ENCODE results near the gene VAV2.
A peak's percentile ranks its signal among the peaks of the same experiment; 100 is the strongest.

Gene VAV2, protein sequence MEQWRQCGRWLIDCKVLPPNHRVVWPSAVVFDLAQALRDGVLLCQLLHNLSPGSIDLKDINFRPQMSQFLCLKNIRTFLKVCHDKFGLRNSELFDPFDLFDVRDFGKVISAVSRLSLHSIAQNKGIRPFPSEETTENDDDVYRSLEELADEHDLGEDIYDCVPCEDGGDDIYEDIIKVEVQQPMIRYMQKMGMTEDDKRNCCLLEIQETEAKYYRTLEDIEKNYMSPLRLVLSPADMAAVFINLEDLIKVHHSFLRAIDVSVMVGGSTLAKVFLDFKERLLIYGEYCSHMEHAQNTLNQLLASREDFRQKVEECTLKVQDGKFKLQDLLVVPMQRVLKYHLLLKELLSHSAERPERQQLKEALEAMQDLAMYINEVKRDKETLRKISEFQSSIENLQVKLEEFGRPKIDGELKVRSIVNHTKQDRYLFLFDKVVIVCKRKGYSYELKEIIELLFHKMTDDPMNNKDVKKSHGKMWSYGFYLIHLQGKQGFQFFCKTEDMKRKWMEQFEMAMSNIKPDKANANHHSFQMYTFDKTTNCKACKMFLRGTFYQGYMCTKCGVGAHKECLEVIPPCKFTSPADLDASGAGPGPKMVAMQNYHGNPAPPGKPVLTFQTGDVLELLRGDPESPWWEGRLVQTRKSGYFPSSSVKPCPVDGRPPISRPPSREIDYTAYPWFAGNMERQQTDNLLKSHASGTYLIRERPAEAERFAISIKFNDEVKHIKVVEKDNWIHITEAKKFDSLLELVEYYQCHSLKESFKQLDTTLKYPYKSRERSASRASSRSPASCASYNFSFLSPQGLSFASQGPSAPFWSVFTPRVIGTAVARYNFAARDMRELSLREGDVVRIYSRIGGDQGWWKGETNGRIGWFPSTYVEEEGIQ

DNA sequence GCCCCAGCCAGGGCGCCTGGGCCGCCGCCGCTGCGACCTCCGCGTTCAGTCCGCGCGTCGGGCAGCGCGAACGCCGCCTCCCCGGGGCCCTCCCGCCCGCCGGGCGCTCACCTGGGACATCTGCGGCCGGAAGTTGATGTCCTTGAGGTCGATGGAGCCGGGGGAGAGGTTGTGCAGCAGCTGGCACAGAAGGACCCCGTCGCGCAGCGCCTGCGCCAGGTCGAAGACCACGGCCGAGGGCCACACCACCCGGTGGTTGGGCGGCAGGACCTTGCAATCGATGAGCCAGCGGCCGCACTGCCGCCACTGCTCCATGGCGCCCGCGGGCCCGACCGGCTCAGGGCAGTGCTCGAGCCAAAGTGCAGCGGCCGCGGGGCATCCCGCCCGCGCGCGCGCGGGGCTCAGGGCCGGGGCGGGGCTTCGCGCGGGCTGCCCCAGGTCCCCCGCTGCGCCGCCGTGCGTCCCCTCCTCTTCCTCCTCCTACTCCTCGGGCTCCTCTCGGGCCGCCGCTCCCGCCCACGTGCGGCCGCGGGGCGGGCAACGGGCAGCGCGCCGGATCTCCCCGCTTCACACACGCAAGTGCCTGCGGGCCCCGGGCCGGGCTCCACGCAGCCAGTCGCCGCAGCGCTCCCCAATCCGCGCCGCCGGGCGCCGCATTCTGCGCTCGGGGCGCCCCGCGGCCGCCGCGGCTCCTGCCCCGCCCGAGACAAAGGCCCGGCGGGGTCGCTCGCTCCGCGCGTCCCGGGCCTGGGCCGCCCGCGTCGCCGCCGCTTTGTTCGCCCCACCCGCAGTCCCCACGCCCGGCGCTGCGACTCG is at the start of gene VAV2:
TSS of gene VAV2 (minus strand) at position 361 of the 816 bp plus-strand sequence. CDS start at position 315, 46 bp downstream.
- TF ChIP-seq, protein P1, sequence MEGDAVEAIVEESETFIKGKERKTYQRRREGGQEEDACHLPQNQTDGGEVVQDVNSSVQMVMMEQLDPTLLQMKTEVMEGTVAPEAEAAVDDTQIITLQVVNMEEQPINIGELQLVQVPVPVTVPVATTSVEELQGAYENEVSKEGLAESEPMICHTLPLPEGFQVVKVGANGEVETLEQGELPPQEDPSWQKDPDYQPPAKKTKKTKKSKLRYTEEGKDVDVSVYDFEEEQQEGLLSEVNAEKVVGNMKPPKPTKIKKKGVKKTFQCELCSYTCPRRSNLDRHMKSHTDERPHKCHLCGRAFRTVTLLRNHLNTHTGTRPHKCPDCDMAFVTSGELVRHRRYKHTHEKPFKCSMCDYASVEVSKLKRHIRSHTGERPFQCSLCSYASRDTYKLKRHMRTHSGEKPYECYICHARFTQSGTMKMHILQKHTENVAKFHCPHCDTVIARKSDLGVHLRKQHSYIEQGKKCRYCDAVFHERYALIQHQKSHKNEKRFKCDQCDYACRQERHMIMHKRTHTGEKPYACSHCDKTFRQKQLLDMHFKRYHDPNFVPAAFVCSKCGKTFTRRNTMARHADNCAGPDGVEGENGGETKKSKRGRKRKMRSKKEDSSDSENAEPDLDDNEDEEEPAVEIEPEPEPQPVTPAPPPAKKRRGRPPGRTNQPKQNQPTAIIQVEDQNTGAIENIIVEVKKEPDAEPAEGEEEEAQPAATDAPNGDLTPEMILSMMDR (IDR thresholded peaks at IDR 0.05) = no peak
- peak within 1 kb of the TSS; percentile 99 for H3K4me2 ChIP-seq (ENCODE audit: low read length)
- peak within 1 kb of the TSS; percentile 75 for H3K27ac ChIP-seq
- H2AFZ ChIP-seq = peak within 1 kb of the TSS; percentile 85
- peaks cover 2% of the 10 kb centered on the region for H3K79me2 ChIP-seq
- H3K4me3 ChIP-seq (ENCODE audit: low read depth, low read length) = peak within 1 kb of the TSS; percentile 88
- H3K4me1 ChIP-seq = peaks cover 4% of the 10 kb centered on the region
- no peak within 1 kb of the TSS for H3K9ac ChIP-seq
- no peaks in the 10 kb centered on the region for H3K36me3 ChIP-seq (ENCODE audit: control insufficient read depth, insufficient read depth, low read length)
- H3K27me3 ChIP-seq (ENCODE audit: control insufficient read depth, insufficient read depth, low read length) = no peaks in the 10 kb centered on the region
- no peaks in the 10 kb centered on the region for H3K9me3 ChIP-seq (ENCODE audit: control insufficient read depth, low read length)

DNA sequence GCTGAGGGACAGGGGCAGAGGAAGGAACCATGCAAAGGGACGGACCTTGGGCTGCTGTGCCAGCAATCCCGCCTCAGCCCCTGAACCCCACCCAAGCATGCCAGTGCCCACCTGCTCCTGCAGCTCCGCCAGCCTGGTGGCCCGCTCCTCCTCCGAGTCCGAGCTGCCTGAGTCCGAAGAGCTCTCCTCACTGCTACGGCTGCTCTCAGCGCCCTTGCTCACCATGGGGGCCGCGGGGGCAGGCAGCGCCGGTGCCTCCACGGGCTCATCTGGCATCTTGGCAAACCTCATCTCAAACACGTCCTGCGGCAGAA is 49.5 kb upstream of the VAV2 start:
- Histone ChIP-seq H3K79me2 (no peaks in the 10 kb centered on the region), H3K4me1 (no peaks in the 10 kb centered on the region), H3K36me3 (ENCODE audit: control insufficient read depth, insufficient read depth, low read length) (no peaks in the 10 kb centered on the region), H3K4me2 (ENCODE audit: low read length) (no peak overlapping the region), H3K27me3 (ENCODE audit: control insufficient read depth, insufficient read depth, low read length) (no peaks in the 10 kb centered on the region), H2AFZ (no peak overlapping the region), H3K27ac (no peak overlapping the region), H3K9me3 (ENCODE audit: control insufficient read depth, low read length) (no peaks in the 10 kb centered on the region), H3K9ac (no peak overlapping the region), H3K4me3 (ENCODE audit: low read depth, low read length) (no peak overlapping the region)
- TF ChIP-seq, protein P1 (IDR thresholded peaks at IDR 0.05) = no peak

DNA sequence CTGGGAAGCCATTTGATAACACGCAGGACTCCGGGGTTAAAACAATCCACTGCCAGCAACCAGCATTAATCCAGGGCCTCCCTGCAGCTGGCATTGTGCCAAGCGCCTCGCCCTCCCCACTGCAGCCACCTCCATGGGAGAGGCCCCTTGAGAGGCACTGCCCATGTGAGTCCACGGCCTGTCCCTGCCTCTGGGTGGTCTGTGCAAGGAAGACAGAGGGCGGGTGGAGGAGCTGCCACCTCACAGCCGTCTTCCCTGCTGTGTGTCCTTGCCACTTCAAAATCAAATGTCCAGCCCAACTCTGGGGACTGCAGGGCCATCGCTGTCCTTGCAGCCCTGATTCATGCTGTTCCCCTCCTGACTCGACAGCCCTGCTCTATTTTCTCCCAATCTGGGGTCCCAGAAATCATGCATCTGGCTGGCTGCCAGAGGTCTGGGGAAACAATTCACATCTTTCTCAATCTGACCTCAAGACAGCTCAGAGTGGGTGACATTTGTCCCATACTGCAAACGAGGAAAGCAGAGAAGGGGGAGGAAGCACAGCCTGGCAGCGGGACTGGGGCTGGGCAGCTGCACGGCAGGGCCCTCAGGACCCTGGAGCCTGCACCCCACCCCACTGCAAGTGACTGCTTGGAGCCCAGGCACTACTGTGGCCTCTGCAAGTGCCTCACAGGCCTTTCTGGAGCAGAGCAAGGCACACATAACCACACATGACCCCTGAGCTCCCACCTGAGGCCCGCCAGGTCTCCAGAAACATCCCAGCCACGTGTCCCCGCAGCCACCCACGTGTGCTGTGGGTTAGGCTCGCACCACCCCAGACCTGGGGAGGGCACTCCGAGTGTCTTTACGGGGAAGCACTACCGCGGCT is 48.9 kb upstream of the VAV2 start:
- Histone ChIP-seq H3K27me3 (ENCODE audit: control insufficient read depth, insufficient read depth, low read length) (no peaks in the 10 kb centered on the region), H3K36me3 (ENCODE audit: control insufficient read depth, insufficient read depth, low read length) (no peaks in the 10 kb centered on the region), H3K4me1 (no peaks in the 10 kb centered on the region), H2AFZ (no peak overlapping the region), H3K9me3 (ENCODE audit: control insufficient read depth, low read length) (no peaks in the 10 kb centered on the region), H3K9ac (no peak overlapping the region), H3K27ac (no peak overlapping the region), H3K79me2 (no peaks in the 10 kb centered on the region), H3K4me2 (ENCODE audit: low read length) (no peak overlapping the region), H3K4me3 (ENCODE audit: low read depth, low read length) (no peak overlapping the region)
- TF ChIP-seq, protein P1 (IDR thresholded peaks at IDR 0.05) = no peak

DNA sequence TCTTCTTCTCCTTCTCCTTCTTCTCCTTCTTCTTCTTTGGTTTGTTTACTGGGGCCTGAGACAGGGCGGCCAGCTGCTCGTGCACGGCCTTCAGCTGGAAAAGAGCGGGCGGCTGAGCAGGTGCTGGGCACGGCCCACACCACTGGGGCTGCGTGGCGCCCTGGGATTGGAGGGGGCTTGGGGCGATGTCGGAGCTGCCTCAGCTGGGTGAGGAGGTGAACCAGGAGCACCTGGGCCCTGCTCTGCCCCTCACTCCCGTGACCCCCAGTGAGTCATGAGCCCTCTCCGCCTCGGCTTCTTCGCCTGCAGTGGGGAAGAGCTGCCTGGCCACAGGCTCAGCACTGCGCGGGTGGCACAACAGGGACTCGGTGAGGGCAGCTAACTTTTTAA is 48.0 kb upstream of the VAV2 start:
- Histone ChIP-seq H3K4me3 (ENCODE audit: low read depth, low read length) (no peak overlapping the region), H3K9ac (no peak overlapping the region), H3K79me2 (no peaks in the 10 kb centered on the region), H3K36me3 (ENCODE audit: control insufficient read depth, insufficient read depth, low read length) (no peaks in the 10 kb centered on the region), H3K4me1 (no peaks in the 10 kb centered on the region), H2AFZ (no peak overlapping the region), H3K9me3 (ENCODE audit: control insufficient read depth, low read length) (no peaks in the 10 kb centered on the region), H3K27ac (no peak overlapping the region), H3K27me3 (ENCODE audit: control insufficient read depth, insufficient read depth, low read length) (no peaks in the 10 kb centered on the region), H3K4me2 (ENCODE audit: low read length) (no peak overlapping the region)
- TF ChIP-seq, protein P1 (IDR thresholded peaks at IDR 0.05) = no peak
